Lower leg skin (tissue), 4 donors: ENCODE measurements around the gene FHOD3. TPM values are rescaled to one million over a fixed set of nuclear protein-coding genes. Genes with fewer than 3 reads are reported as not detected.

Source experiments
- DNase-seq, 2 donors: peaks; one replicate each; pipeline ENCODE4 v3.0.0-alpha.2; 2019; ENCODE audit warnings: low spot score in 2 of 2
- H3K4me3 ChIP-seq: fragments of 200-600 bp; sonication (generic); 2 replicates; pipeline ENCODE4 v1.5.1; 2017; ENCODE audit warnings: mild to moderate bottlenecking, low read depth; ENCODE audit not compliant: poor library complexity, severe bottlenecking
- POLR2A ChIP-seq, 2 donors: fragments of 450-650 bp; IDR thresholded peaks; one replicate each; pipeline ENCODE4 v1.6.1; 2016 to 2017; ENCODE audit warnings: antibody characterized with exemption in 2 of 2, mild to moderate bottlenecking in 1 of 2, moderate library complexity in 1 of 2
- WGBS, 2 donors: methylation state at CpG; one replicate each; pipeline ENCODE4 v1.1.5; 2018; 5-methylcytosine and 5-hydroxymethylcytosine counted together
- intact Hi-C: fragments of 100-400 bp; cut with DNase I; formaldehyde crosslinking; loops from one replicate; pipeline ENCODE4 v1.15.0; 2023; ENCODE audit warnings: low total_unique reads
- total RNA-seq, 4 donors: library from RNA; depleted of rRNA; stranded (reverse); fragments of >200 nt; gene quantifications; one replicate each; pipeline ENCODE4 v1.1.0, GENCODE V29; 2016
- TF ChIP-seq, protein P1 (sequence below), 3 donors: fragments of 450-650 bp; IDR thresholded peaks; one replicate each; pipeline ENCODE4 v1.5.1; 2016; ENCODE audit warnings: antibody characterized with exemption in 3 of 3, mild to moderate bottlenecking in 3 of 3, moderate library complexity in 2 of 3

The FHOD3 gene
- total RNA-seq, 4 donors from 2014 or later = 5.3 to 15.1 (median 7.8) TPM

DNA sequence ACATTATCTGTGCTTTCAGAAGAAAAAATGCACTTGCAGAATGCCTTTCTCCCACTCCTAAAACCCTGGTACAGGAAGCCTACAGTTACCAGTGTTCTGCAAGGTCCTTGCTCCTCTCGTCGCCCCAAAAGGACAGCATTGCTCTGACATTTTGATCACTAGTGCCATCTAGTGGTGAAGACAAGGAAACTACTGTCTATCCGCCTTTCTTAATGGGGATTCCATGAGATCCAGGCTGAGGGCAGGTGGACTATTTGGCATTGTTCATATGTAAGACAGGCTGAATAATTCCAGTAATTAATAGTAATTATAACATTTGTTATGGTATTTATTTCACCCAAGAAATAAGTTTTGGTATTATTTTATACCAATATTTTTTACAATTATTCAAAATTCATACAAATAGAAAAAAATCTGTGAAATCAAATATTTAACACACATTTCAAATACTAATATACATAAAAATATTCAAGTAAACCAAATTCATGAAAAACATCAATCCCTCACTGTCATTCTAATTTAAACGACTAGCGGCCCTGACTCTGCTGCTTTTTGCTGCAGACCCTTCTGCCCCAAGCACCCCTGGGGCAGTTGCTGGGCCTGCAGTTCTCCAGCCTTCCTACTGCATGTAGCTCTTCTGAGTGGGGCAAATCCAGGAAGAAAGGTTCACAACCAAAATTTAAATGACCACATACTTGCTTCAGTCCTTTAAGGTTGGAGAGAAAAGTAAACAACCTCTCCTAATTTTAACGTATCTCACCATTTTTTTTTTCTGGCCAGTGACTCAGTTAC lies 512.3 kb downstream of the FHOD3 start:
- peak in 1 of 2 donors; percentile 21 for DNase-seq
- WGBS, 2 donors = 40 to 44% methylated on average over 6 of the region's 6 CpGs
- TF ChIP-seq, protein P1, sequence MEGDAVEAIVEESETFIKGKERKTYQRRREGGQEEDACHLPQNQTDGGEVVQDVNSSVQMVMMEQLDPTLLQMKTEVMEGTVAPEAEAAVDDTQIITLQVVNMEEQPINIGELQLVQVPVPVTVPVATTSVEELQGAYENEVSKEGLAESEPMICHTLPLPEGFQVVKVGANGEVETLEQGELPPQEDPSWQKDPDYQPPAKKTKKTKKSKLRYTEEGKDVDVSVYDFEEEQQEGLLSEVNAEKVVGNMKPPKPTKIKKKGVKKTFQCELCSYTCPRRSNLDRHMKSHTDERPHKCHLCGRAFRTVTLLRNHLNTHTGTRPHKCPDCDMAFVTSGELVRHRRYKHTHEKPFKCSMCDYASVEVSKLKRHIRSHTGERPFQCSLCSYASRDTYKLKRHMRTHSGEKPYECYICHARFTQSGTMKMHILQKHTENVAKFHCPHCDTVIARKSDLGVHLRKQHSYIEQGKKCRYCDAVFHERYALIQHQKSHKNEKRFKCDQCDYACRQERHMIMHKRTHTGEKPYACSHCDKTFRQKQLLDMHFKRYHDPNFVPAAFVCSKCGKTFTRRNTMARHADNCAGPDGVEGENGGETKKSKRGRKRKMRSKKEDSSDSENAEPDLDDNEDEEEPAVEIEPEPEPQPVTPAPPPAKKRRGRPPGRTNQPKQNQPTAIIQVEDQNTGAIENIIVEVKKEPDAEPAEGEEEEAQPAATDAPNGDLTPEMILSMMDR (IDR thresholded peaks at IDR 0.05) = peak in 1 of 3 donors; percentile 39
- no peak for TF ChIP-seq POLR2A (IDR thresholded peaks at IDR 0.05)
- intact Hi-C loops = loop anchor here (5.0 kb wide), 1 partner anchor 777 kb away; no protein-coding TSS in a partner anchor
- no peak overlapping the region for H3K4me3 ChIP-seq

GRCh38 chr18:36811430-36811829 lies 513.9 kb downstream of the FHOD3 start:
- intact Hi-C loops = loop anchor here (5.0 kb wide), 1 partner anchor 779 kb away; no protein-coding TSS in a partner anchor
- no peak for DNase-seq
- WGBS, 2 donors = 50 to 62% methylated on average over 3 of the region's 3 CpGs
- no peak overlapping the region for H3K4me3 ChIP-seq
- TF ChIP-seq, protein P1 (IDR thresholded peaks at IDR 0.05) = no peak
- TF ChIP-seq POLR2A (IDR thresholded peaks at IDR 0.05) = no peak

DNA sequence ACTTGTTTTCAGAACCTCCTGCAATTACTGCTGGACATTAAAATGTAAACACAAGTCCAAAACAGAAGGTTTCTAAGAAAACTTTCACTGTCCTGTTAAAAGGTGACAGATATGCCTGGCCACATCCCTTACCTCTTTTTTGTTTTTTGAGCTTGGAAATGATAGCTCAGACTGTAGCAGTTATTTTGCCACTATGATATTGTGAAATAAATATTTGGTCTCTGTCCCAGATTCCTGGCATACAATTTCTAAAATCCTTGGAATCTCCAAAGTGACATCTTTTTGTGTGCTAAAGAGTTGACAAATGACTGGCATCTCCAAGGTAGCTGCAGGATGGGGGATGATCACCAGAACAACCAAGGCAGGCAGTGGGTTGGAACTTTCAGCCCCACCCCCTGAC lies 514.4 kb downstream of the FHOD3 start:
- no peak overlapping the region for H3K4me3 ChIP-seq
- intact Hi-C loops = loop anchor here (5.0 kb wide), 1 partner anchor 780 kb away; no protein-coding TSS in a partner anchor
- no peak for TF ChIP-seq POLR2A (IDR thresholded peaks at IDR 0.05)
- TF ChIP-seq, protein P1 (IDR thresholded peaks at IDR 0.05) = no peak
- no peak for DNase-seq

GRCh38 chr18:36812678-36813077 lies 515.2 kb downstream of the FHOD3 start:
- H3K4me3 ChIP-seq = no peak overlapping the region
- intact Hi-C loops = loop anchor here (5.0 kb wide), 1 partner anchor 780 kb away; no protein-coding TSS in a partner anchor
- no peak for DNase-seq
- 86 to 87% methylated on average over 3 of the region's 3 CpGs for WGBS, 2 donors
- no peak for TF ChIP-seq POLR2A (IDR thresholded peaks at IDR 0.05)
- TF ChIP-seq, protein P1 (IDR thresholded peaks at IDR 0.05) = no peak

- 86 to 87% methylated on average over 4 of the region's 4 CpGs for WGBS, 2 donors
- H3K4me3 ChIP-seq = no peak overlapping the region
- TF ChIP-seq POLR2A (IDR thresholded peaks at IDR 0.05) = no peak
- TF ChIP-seq, protein P1 (IDR thresholded peaks at IDR 0.05) = no peak
- intact Hi-C loops = loop anchor here (5.0 kb wide), 1 partner anchor 781 kb away; no protein-coding TSS in a partner anchor
- no peak for DNase-seq
Observed at GRCh38 chr18:36813101-36813775, 515.7 kb downstream of the FHOD3 start.
